Stimulated activated naive CD8-positive, alpha-beta T cell treated with anti-CD3 and anti-CD28 coated beads, Interleukin-15, Interleukin-2, amounts not matched to agents 100 U/mL and 50 U/mL, for 24 hours (primary cell): Measurements from ENCODE around the gene CCDC106.

Experiments
- ATAC-seq: fragments of 150-1000 bp; cut with Tn5 transposase; one replicate; pipeline ENCODE4 v1.10.0; 2021
- DNase-seq: peaks from one replicate; pipeline ENCODE4 v3.0.0; 2021

The CCDC106 gene

GRCh38 chr19:55637534-55637933, 10.5 kb upstream of the CCDC106 start:
- no peak for ATAC-seq
- DNase-seq: no peak

DNA sequence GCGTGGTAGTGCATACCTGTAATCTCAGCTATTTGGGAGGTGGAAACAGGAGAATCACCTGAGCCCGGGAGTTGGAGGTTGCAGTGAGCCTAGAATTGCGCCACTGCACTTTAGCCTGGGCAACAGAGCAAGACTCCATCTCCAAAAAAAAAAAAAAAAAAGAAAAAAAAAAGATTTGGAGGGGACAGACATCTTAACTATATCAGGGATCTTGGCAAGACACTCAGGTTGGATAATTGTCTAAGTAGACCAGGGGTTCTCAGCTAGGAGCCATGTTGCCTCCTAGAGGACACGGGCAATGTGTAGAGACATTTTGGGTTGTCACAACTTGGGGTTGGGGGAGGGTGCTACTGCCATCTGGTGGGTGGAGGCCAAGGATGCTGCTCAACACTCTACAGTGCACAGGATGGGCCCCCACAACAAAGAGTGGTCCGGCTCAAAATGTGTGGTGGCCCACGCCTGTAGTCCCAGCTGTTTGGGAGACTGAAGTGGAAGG, 9.1 kb upstream of the CCDC106 start:
- DNase-seq: peak; percentile 76
- no peak for ATAC-seq

DNA sequence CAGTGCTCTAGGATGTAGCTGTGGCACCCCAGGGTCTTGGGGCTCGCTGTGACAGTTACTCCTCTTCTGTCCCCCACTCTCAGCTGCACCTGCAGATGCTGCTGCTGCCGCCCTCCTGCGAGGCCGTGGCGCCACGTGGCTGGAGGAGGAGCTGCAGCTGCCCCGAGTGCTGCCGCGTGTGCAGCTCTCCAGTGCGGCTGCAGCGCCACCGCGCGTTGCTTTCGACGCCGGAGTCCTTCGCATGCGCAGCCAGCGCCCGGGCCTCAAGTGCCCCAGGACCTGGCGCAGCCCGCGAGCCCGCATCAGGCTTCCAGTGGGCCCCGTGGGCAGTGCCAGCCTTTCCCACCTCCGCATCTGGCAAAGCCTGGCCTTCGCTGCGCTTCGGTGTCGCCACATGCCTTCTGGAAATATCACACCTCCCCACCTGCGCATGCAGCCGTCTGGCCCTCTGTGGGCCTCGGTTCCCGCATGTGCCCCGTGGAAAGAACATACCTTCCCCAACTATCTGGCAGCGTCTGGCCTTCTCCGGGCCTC, 7.9 kb upstream of the CCDC106 start:
- DNase-seq (peak; percentile 78), ATAC-seq (peak; percentile 11)

- DNase-seq: peak; percentile 79
- peak; percentile 38 for ATAC-seq
These were observed 7.2 kb upstream of the CCDC106 start, which contains the start of gene ZNF580 for GRCh38 chr19:55640577-55641425. Gene ZNF580 (plus strand): TSS chr19:55641002. CDS start chr19:55642509, 1,507 bp downstream.

DNA sequence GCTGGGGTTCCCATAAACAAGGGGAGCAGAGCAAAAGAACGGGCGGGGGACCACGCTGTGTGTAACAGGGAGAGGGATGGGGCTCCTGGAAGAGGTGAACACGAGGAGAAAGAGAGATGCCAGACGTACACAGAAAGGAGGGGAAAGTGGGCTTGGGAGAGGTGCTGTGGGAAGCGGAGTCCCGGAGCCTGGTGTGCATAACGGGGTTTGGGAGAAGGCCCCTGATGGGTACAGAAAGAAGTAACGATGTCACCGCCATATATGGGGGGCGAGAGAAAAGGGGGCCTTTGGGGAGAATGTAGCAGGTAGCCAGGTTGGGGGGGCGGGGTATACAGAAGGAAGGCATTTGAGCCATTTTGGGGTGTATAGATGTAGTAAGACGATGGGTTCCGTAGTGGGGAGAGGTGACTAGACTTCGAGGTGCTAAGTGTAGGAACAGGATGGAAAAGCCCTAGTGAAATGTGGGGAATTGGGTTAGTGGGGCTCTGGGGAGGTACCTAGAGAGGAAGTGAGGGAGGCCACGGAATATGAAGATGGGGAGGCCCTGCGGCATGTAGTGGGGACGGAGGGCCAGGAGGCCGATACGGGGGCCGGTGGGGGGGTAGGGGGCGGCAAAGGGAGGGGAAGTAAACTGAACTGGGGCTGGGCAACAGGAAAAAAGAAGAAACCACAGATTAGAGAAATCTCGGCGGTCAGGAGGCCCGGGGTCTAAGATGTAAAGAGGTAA, 6.4 kb upstream of the CCDC106 start:
- no peak for ATAC-seq
- DNase-seq: no peak

- ATAC-seq: peak; percentile 8
- DNase-seq: peak; percentile 55
These were observed 5.6 kb upstream of the CCDC106 start for GRCh38 chr19:55642153-55643002.

- peak; percentile 86 for DNase-seq
- ATAC-seq: peak; percentile 38
These were observed 4.8 kb upstream of the CCDC106 start, which contains the start of gene ZNF581 for GRCh38 chr19:55643003-55643886. Gene ZNF581 (plus strand): TSS chr19:55643649. CDS start chr19:55644572, 923 bp downstream.

- DNase-seq: no peak
- no peak for ATAC-seq
These were observed 4.2 kb upstream of the CCDC106 start for GRCh38 chr19:55643887-55644176.

DNA sequence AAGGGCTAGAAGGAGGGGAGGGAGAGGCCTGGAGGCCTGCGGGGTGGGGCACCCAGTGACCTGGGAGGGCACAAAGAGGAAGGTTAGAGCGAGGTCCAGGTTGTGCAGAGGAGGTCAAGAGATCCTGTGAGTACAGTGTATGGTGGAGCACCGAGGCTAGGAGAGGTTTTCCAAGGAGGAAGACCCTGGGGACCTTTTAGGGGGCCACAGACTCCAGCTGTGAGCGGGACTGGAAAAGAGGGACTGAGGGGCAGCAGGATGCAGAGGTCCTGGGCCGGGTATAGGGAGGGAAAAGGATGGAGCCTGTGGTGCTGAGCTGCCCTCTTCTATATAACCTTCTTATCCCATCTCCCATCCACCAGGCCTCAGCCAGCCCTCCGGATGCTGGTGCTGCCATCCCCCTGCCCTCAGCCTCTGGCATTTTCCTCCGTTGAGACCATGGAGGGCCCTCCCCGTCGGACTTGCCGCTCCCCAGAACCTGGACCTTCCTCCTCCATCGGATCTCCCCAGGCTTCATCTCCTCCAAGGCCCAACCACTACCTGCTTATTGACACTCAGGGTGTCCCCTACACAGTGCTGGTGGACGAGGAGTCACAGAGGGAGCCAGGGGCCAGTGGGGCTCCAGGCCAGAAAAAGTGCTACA, 3.7 kb upstream of the CCDC106 start:
- DNase-seq (no peak), ATAC-seq (no peak)

GRCh38 chr19:55644842-55645511, 3.0 kb upstream of the CCDC106 start:
- no peak for ATAC-seq
- DNase-seq: no peak

DNA sequence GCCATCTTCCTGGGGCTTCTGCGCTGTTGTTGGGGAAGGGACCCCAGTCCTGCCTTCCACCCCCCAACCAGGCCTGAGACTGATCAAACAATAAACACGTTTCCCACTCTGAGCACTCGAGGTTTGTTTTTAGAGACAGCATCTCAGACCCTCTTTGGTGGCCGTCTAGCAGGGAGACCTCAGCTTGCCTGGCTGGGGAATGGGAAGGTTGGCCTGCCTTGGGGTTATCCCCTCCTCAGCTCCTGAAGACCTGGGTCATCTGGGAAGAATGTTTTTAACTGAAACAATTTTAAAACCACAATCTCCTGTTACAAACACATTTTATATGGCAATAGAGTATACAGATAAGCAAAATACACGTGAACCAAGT, 2.5 kb upstream of the CCDC106 start:
- ATAC-seq (no peak), DNase-seq (no peak)

DNA sequence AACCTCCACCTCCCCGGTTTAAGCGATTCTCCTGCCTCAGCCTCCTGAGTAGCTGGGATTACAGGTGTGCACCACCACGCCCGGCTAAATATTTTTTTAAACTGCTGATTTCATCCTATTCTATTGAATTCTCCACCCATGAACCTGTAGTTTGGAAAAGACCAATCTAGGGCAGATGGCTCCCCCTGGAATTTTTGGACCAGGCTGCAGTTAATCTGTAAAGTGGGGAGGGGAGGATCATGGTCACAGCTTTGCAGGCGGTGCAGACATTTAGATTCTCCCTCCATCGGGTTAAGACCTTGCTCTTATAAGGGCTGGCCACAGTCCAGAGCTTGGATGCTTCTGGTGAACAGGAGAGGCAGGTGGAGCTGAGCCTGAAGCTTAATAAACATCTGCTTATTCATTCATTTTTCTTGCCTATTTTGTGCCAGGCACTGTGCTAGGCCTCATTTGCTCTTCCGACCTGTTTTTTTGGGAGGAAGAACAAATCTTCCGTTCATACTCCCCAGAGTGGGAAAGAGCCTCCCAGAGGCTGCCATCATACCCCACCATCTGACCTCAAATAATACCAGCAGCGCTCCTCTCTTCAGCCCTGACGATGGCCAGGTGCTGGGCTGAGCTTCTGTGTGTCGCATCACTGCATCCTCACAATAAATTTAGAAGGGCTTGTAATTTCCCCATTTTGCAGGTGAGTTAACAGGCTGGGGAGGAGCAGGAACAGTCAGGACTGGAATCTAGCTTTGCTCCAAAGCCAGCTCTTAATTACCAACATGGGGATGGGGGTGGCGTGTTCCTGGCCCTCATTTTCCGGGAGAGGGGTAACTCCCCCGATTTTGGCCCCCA, 902 bp upstream of the CCDC106 start:
- DNase-seq (no peak), ATAC-seq (no peak)

DNA sequence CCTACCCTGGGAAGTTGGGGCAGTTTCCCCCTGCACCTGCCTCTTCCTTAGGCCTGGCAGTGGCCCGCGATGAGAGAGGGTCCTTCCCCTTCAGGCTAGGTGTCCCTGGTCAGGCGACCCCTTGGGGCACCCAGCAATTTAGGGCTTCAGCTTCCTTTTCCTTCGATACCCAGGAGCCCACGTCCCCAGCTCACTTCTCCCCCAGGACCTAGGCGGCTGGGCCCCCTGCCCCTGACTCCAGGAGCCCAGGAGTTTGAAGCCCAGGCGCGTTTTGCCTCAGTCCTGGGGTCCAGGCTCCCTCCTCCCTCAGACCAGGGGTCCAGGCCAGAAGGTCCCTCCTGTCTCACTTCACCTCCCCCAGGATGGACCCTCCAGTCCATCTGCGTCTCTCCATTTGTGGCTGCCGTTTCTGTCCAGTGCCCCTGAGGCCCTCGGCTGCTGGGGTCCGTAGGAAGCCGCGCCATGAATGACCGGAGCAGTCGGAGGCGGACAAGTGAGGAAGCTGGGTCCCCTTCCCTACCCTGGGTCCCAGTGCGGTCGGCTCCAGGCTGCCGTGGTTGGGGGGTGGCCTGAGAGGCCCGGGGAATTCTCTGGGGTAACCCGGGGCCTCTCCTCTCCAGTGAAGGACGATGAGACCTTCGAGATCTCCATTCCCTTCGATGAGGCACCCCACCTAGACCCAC, 714 bp downstream of the CCDC106 start:
- ATAC-seq (no peak), DNase-seq (no peak)

DNA sequence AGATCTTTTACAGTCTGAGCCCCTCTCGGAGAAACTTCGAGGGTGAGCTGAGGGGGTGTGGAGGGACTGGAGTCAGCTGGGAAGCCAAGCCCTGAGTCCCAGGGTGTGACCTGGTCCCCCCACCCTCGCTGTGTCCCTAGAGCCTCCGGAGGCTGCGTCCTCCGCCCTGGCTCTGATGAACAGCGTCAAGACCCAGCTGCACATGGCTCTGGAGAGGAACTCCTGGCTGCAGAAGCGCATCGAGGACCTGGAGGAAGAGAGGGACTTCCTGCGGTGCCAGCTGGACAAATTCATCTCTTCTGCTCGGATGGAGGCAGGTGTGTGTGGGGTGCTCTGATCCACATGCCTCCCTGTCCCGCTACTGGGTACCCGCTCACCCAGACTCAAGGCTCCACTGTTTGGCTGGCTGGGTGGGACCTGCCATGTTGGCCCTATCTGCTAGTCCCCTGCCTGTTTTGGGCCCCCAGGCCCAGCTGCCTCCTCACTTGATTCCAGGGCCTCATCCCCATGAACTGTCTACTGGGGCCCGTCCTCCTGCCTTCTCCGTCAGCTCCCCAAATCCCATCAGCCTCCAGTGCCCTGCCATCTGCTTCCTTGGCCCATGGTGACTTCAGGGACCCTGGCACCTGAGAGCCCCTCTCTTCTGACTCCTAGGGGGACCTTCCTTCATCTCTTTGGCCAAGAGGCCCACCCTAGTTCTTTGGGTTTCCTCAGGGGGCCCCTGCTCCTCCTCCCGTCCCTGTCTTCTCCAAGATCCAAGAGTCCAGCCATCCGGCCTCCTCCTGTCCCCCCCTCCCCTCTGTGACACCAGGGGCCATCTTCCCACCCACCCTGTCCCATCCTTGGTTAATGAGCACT, 1.5 kb downstream of the CCDC106 start:
- ATAC-seq (no peak), DNase-seq (no peak)

- peak; percentile 66 for DNase-seq
- ATAC-seq: no peak
These were observed 2.1 kb downstream of the CCDC106 start for GRCh38 chr19:55650126-55650557.

DNA sequence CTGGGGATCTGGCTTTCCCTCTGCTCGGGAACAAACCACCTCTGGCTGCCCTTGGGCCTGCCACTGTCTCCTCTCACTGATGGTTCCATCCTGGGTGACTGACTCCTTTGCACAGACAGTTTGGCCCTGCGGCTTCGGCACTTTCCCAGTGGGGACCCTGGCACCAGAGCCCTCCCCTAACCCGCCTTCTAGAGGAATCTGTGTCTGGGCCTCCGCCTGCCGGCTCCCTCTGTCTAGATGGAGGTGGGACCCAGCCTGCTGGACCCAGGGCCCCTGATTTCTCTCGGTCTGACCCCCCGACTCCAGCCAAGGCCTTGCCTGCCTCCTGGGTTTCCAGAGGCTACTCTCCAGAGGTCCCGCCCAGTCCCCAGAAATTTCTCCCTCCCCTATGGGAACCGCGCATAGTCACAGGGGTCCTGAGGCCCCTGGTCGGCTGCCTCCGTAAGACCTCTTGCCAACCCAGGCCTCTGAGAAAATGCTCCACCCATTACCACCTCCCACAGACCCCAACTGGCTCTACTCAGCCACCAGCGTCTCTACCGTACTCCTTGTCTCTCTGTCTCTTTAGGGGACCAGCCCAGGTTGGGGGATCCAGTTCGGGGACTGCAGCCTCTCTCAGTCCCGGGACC, 2.7 kb downstream of the CCDC106 start:
- DNase-seq: no peak
- no peak for ATAC-seq

DNA sequence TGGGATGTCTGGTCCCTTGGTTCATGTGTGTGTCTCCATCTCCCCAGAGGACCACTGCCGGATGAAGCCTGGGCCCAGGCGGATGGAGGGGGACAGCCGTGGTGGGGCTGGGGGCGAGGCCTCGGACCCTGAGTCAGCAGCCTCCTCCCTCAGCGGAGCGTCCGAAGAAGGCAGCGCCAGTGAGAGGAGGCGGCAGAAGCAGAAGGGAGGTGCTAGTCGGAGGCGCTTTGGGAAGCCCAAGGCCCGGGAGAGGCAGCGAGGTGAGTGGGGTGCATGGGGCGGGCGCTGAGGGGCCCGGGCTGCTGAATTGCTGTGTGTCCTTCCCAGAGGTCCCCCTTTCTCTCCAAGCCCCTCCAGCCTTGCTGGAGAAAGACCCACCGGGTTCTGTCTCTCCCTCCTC, 3.2 kb downstream of the CCDC106 start:
- ATAC-seq: no peak
- DNase-seq: no peak
